HEK293 (cell line): ENCODE data around the gene PATL2.
"Not testable (repeated sequence)": the region's sequence is repeated elsewhere in the genome, so short reads cannot be mapped to it uniquely, and the experiment has no call there.

Experiments
- CTCF ChIA-PET: fragments of 350-600 bp; formaldehyde crosslinking; extraction: SDS; loops from one replicate; lab custom pipeline; 2021; ENCODE audit warnings: antibody characterized with exemption; lab: Yijun Ruan, JAX
- POLR2A ChIA-PET: fragments of 300-600 bp; formaldehyde crosslinking; extraction: SDS; loops from one replicate; lab custom pipeline; 2020; ENCODE audit warnings: antibody characterized with exemption, inconsistent platforms; lab: Yijun Ruan, JAX
- H3K27ac ChIP-seq: fragments of 200-500 bp; sonication (Bioruptor generic); 2 replicates; pipeline ENCODE4 v1.5.1; 2014; ENCODE audit warnings: low read depth, low read length, control low read depth, inconsistent platforms; ENCODE audit errors: extremely low read depth
- H3K36me3 ChIP-seq, 2 experiments: fragments of 200-500 bp in 1 of 2; sonication (Bioruptor generic) in 1 of 2; 1 replicate in 1 of 2; 2 replicates in 1 of 2; pipeline ENCODE4 v1.5.1; 2014 to 2017; ENCODE audit warnings: inconsistent platforms in 2 of 2, low read length in 2 of 2; ENCODE audit not compliant: control insufficient read depth in 2 of 2, insufficient read depth in 1 of 2
- H3K4me1 ChIP-seq: fragments of 200-500 bp; sonication (Bioruptor generic); 2 replicates; pipeline ENCODE4 v1.5.1; 2014; ENCODE audit warnings: mild to moderate bottlenecking, low read length, inconsistent platforms; ENCODE audit not compliant: control insufficient read depth, insufficient read depth
- H3K4me3 ChIP-seq: 2 replicates; pipeline ENCODE4 v1.5.1; 2011; ENCODE audit warnings: low read depth, mild to moderate bottlenecking, control low read depth, low read length, moderate library complexity
- H3K9me3 ChIP-seq: fragments of 200-500 bp; sonication (Bioruptor generic); 2 replicates; pipeline ENCODE4 v1.5.1; 2014; ENCODE audit warnings: low read depth, low read length, inconsistent platforms; ENCODE audit not compliant: control insufficient read depth, insufficient read depth
- GLI2 ChIP-seq: fragments of 450-650 bp; formaldehyde crosslinking; IDR thresholded peaks from 2 replicates; pipeline ENCODE4; 2017; ENCODE audit warnings: missing biosample characterization, missing genetic modification characterization, low read depth, borderline replicate concordance
- GLI4 ChIP-seq: fragments of 450-650 bp; formaldehyde crosslinking; IDR thresholded peaks from 2 replicates; pipeline ENCODE4 v1.5.1; 2016; ENCODE audit warnings: missing biosample characterization, missing genetic modification characterization
- ZBTB44 ChIP-seq: fragments of 450-650 bp; IDR thresholded peaks from 2 replicates; pipeline ENCODE4 v1.5.1; 2018; ENCODE audit warnings: missing biosample characterization, mild to moderate bottlenecking, missing genetic modification characterization
- ZEB2 ChIP-seq: fragments of 450-650 bp; formaldehyde crosslinking; IDR thresholded peaks from 2 replicates; pipeline ENCODE4 v1.5.1; 2016; ENCODE audit warnings: missing biosample characterization, missing genetic modification characterization
- ZNF221 ChIP-seq: fragments of 450-650 bp; formaldehyde crosslinking; IDR thresholded peaks from 2 replicates; pipeline ENCODE4 v1.5.1; 2017; ENCODE audit warnings: missing biosample characterization, missing genetic modification characterization, borderline replicate concordance
- ZNF488 ChIP-seq: fragments of 450-650 bp; formaldehyde crosslinking; IDR thresholded peaks from 2 replicates; pipeline ENCODE4 v1.5.1; 2016; ENCODE audit warnings: missing biosample characterization, missing genetic modification characterization
- ZNF501 ChIP-seq: fragments of 450-650 bp; formaldehyde crosslinking; IDR thresholded peaks from 2 replicates; pipeline ENCODE4 v1.5.1; 2016; ENCODE audit warnings: missing biosample characterization, missing genetic modification characterization
- ZNF513 ChIP-seq: fragments of 450-650 bp; IDR thresholded peaks from 2 replicates; pipeline ENCODE4 v1.5.1; 2018; ENCODE audit warnings: missing biosample characterization, missing genetic modification characterization
- ZNF549 ChIP-seq: fragments of 450-650 bp; IDR thresholded peaks from 2 replicates; pipeline ENCODE4 v1.5.1; 2018; ENCODE audit warnings: missing biosample characterization, missing genetic modification characterization, mild to moderate bottlenecking, inconsistent platforms, moderate library complexity
- ZNF560 ChIP-seq: fragments of 450-650 bp; formaldehyde crosslinking; IDR thresholded peaks from 2 replicates; pipeline ENCODE4 v1.5.1; 2017; ENCODE audit warnings: missing biosample characterization, missing genetic modification characterization, borderline replicate concordance
- ZNF561 ChIP-seq: fragments of 450-650 bp; IDR thresholded peaks from 2 replicates; pipeline ENCODE4 v1.5.1; 2018; ENCODE audit warnings: missing biosample characterization, missing genetic modification characterization, borderline replicate concordance
- ZNF626 ChIP-seq: fragments of 450-650 bp; sonication (Bioruptor Pico); formaldehyde crosslinking; IDR thresholded peaks from 2 replicates; pipeline ENCODE4 v1.5.1; 2018; ENCODE audit warnings: missing biosample characterization, missing genetic modification characterization, inconsistent platforms
- ZNF837 ChIP-seq: fragments of 450-650 bp; formaldehyde crosslinking; IDR thresholded peaks from 2 replicates; pipeline ENCODE4 v1.5.1; 2016; ENCODE audit warnings: missing biosample characterization, missing genetic modification characterization
- ZSCAN30 ChIP-seq: fragments of 450-650 bp; IDR thresholded peaks from 2 replicates; pipeline ENCODE4 v1.5.1; 2018; ENCODE audit warnings: missing biosample characterization, mild to moderate bottlenecking, missing genetic modification characterization, moderate library complexity
- TF ChIP-seq, protein P1 (sequence below): fragments of 450-650 bp; formaldehyde crosslinking; IDR thresholded peaks from 2 replicates; pipeline ENCODE4 v1.5.1; 2017; ENCODE audit warnings: missing biosample characterization, missing genetic modification characterization
- TF ChIP-seq, protein P2 (sequence below): fragments of 450-650 bp; formaldehyde crosslinking; IDR thresholded peaks from 2 replicates; pipeline ENCODE4 v1.5.1; 2016; ENCODE audit warnings: missing biosample characterization, missing genetic modification characterization
- TF ChIP-seq, protein P3 (sequence below): fragments of 450-650 bp; formaldehyde crosslinking; IDR thresholded peaks from 2 replicates; pipeline ENCODE4 v1.5.1; 2017; ENCODE audit warnings: missing biosample characterization, missing genetic modification characterization

Gene PATL2

DNA sequence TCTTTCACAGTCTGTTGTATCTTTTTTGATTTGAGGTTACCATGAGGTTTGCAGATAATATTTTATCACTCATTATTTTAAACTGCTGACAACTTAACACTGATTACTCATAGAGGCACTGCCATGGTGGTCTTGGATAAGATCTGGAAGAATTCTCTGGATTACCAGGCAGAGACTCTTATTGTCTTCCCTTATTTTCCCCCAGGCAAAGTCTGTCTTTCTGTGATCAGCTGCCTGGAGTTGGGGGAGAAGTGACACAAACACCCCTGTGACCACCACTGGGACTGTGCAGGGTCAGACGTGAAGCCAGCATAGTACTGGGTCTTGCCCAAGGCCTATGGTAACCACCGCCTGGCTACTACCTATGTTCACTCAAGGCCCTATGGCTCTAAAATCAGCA lies 4.7 kb downstream of the PATL2 start:
- no peak overlapping the region for H3K27ac ChIP-seq
- no peaks in the 10 kb centered on the region for H3K36me3 ChIP-seq
- H3K9me3 ChIP-seq: no peaks in the 10 kb centered on the region
- H3K4me1 ChIP-seq: no peaks in the 10 kb centered on the region
- POLR2A ChIA-PET: no interaction called here
- no peak for TF ChIP-seq ZNF513
- TF ChIP-seq ZBTB44 (tag by site-specific recombination): no peak
- TF ChIP-seq, all 188 proteins: peak for 0
- CTCF ChIA-PET: interaction anchor here (1.5 kb wide), 1 partner anchor 43 kb away, joined by 4 read pairs; the partner anchor contains the start of gene SPG11
- no peak overlapping the region for H3K4me3 ChIP-seq

DNA sequence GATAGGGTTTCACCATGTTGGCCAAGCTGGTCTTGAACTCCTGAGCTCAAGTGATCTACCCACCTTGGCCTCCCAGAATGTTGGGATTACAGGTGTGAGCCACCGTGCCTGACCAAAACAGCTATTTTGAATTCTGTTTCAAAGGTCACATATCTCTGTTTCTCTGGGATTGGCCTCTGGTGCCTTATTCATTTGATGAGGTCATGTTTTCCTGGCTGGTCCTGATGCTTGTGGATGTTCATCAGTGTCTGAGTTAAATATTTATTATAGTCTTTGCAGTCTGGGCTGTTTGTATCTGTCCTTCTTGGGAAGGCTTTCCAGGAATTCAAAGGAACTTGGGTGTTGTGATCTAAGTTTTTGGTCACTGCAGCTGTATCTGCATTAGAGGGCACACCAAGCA lies 5.1 kb downstream of the PATL2 start:
- Histone ChIP-seq H3K4me1 (no peaks in the 10 kb centered on the region), H3K9me3 (no peaks in the 10 kb centered on the region), H3K4me3 (no peak overlapping the region), H3K27ac (no peak overlapping the region), H3K36me3 (no peaks in the 10 kb centered on the region)
- ChIA-PET CTCF (interaction anchor here (1.5 kb wide), 1 partner anchor 43 kb away, joined by 4 read pairs; the partner anchor contains the start of gene SPG11), POLR2A (no interaction called here)
- TF ChIP-seq ZEB2 (tag by site-specific recombination) (no peak), ZNF549 (tag by site-specific recombination) (no peak), GLI2 (tag by site-specific recombination) (no peak), ZNF501 (no peak), ZNF221 (no peak), ZNF837 (tag by site-specific recombination) (no peak), ZNF626 (no peak), ZNF488 (tag by site-specific recombination) (no peak), ZSCAN30 (tag by site-specific recombination) (no peak)
- TF ChIP-seq, protein P1, sequence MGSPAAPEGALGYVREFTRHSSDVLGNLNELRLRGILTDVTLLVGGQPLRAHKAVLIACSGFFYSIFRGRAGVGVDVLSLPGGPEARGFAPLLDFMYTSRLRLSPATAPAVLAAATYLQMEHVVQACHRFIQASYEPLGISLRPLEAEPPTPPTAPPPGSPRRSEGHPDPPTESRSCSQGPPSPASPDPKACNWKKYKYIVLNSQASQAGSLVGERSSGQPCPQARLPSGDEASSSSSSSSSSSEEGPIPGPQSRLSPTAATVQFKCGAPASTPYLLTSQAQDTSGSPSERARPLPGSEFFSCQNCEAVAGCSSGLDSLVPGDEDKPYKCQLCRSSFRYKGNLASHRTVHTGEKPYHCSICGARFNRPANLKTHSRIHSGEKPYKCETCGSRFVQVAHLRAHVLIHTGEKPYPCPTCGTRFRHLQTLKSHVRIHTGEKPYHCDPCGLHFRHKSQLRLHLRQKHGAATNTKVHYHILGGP (tag by site-specific recombination): no peak

DNA sequence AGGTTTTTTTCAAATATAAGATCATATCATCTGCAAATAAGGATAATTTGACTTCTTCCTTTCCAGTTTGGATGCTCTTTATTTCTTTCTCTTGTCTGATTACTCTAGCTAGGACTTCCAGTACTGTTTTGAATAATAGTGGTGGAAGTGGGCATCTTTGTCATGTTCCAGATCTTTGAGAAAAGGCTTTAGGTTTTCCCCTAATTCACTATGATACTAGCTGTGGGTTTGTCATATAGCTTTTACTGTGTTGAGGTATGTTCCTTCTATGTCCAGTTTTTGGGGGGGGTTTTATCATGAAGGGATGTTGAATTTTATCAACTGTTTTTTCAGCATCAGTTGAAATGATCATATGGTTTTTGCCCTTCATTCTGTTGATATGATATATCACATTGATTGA lies 10.4 kb downstream of the PATL2 start:
- H3K9me3 ChIP-seq, H3K4me1 ChIP-seq, CTCF ChIA-PET, H3K27ac ChIP-seq, H3K4me3 ChIP-seq, H3K36me3 ChIP-seq, POLR2A ChIA-PET: not testable (repeated sequence)

- CTCF ChIA-PET: interaction anchor here (0.6 to 1.0 kb wide), 3 partner anchors 35 to 40 kb away, joined by 3 read pairs; partner anchors contain the start of gene SPG11
- TF ChIP-seq, protein P2, sequence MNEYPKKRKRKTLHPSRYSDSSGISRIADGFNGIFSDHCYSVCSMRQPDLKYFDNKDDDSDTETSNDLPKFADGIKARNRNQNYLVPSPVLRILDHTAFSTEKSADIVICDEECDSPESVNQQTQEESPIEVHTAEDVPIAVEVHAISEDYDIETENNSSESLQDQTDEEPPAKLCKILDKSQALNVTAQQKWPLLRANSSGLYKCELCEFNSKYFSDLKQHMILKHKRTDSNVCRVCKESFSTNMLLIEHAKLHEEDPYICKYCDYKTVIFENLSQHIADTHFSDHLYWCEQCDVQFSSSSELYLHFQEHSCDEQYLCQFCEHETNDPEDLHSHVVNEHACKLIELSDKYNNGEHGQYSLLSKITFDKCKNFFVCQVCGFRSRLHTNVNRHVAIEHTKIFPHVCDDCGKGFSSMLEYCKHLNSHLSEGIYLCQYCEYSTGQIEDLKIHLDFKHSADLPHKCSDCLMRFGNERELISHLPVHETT (tag by site-specific recombination): no peak
- TF ChIP-seq GLI4: no peak
- no peak for TF ChIP-seq ZNF560 (tag by site-specific recombination)
- no peak for TF ChIP-seq ZNF561 (tag by site-specific recombination)
- TF ChIP-seq, protein P3, sequence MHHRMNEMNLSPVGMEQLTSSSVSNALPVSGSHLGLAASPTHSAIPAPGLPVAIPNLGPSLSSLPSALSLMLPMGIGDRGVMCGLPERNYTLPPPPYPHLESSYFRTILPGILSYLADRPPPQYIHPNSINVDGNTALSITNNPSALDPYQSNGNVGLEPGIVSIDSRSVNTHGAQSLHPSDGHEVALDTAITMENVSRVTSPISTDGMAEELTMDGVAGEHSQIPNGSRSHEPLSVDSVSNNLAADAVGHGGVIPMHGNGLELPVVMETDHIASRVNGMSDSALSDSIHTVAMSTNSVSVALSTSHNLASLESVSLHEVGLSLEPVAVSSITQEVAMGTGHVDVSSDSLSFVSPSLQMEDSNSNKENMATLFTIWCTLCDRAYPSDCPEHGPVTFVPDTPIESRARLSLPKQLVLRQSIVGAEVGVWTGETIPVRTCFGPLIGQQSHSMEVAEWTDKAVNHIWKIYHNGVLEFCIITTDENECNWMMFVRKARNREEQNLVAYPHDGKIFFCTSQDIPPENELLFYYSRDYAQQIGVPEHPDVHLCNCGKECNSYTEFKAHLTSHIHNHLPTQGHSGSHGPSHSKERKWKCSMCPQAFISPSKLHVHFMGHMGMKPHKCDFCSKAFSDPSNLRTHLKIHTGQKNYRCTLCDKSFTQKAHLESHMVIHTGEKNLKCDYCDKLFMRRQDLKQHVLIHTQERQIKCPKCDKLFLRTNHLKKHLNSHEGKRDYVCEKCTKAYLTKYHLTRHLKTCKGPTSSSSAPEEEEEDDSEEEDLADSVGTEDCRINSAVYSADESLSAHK (tag by site-specific recombination): no peak
These were observed 12.5 kb downstream of the PATL2 start for GRCh38 chr15:44698641-44699040.

More at GRCh38 chr15:44698641-44699040, 12.5 kb downstream of the PATL2 start:
- POLR2A ChIA-PET: no interaction called here
- no peak overlapping the region for H3K27ac ChIP-seq
- no peaks in the 10 kb centered on the region for H3K36me3 ChIP-seq
- H3K9me3 ChIP-seq: no peaks in the 10 kb centered on the region
- H3K4me1 ChIP-seq: no peaks in the 10 kb centered on the region
- H3K4me3 ChIP-seq: no peak overlapping the region
